Thoracic aorta (tissue), 2 donors: ENCODE data around the gene CCL22. TPM values are rescaled to one million over a fixed set of nuclear protein-coding genes. Genes with fewer than 3 reads are reported as not detected.

Experiments
- ATAC-seq: fragments of 150-250 bp; one replicate; pipeline ENCODE4 v1.8.0; 2017; ENCODE audit warnings: low read depth; ENCODE audit not compliant: insufficient number of reproducible peaks, low FRiP score
- DNase-seq: peaks from one replicate; pipeline ENCODE4 v3.0.0-alpha.2; 2020; ENCODE audit warnings: low spot score
- H3K27ac ChIP-seq, 2 donors: fragments of 200-600 bp; sonication (generic); 1 replicate in 1 of 2; 2 replicates in 1 of 2; pipeline ENCODE4 v1.5.1; 2016; ENCODE audit warnings: mild to moderate bottlenecking in 2 of 2, moderate library complexity in 2 of 2
- H3K27me3 ChIP-seq: fragments of 200-600 bp; sonication (generic); replicated peaks from 2 replicates; pipeline ENCODE4 v1.6.0; 2016; ENCODE audit warnings: mild to moderate bottlenecking; ENCODE audit not compliant: insufficient read depth
- H3K36me3 ChIP-seq: fragments of 200-600 bp; sonication (generic); one replicate; pipeline ENCODE4 v1.5.1; 2016
- H3K4me1 ChIP-seq, 2 donors: fragments of 200-600 bp; sonication (generic); 1 replicate in 1 of 2; 2 replicates in 1 of 2; pipeline versions ENCODE4 v1.5.1 to v1.6.0; 2016; ENCODE audit warnings: low read depth in 2 of 2, mild to moderate bottlenecking in 1 of 2; ENCODE audit not compliant: control insufficient read depth in 1 of 2
- H3K4me3 ChIP-seq: fragments of 200-600 bp; sonication (generic); 2 replicates; pipeline ENCODE4 v1.5.1; 2016; ENCODE audit warnings: mild to moderate bottlenecking
- H3K9me3 ChIP-seq: fragments of 200-600 bp; sonication (generic); 2 replicates; pipeline ENCODE4 v1.5.1; 2016
- total RNA-seq, 2 donors: library from RNA; depleted of rRNA; stranded (reverse); fragments of >200 nt; gene quantifications; one replicate each; pipeline versions ENCODE4 v1.1.0 to v1.2.3, GENCODE V29; 2016
- TF ChIP-seq, protein P1 (sequence below): fragments of 200-600 bp; sonication (generic); IDR thresholded peaks from one replicate; pipeline ENCODE4 v1.5.1; 2019; ENCODE audit warnings: antibody characterized with exemption

The CCL22 gene
- total RNA-seq, 2 donors from 2014 or later, result not detected

- Histone ChIP-seq H3K36me3 (no peaks in the 10 kb centered on the region), H3K4me1 (peaks cover 0 to 19% of the 10 kb centered on the region in 2 donors), H3K9me3 (no peaks in the 10 kb centered on the region), H3K27ac (no peak overlapping the region), H3K4me3 (no peak overlapping the region), H3K27me3 (no peaks in the 10 kb centered on the region)
- DNase-seq (no peak), ATAC-seq (no peak)
- TF ChIP-seq, protein P1, sequence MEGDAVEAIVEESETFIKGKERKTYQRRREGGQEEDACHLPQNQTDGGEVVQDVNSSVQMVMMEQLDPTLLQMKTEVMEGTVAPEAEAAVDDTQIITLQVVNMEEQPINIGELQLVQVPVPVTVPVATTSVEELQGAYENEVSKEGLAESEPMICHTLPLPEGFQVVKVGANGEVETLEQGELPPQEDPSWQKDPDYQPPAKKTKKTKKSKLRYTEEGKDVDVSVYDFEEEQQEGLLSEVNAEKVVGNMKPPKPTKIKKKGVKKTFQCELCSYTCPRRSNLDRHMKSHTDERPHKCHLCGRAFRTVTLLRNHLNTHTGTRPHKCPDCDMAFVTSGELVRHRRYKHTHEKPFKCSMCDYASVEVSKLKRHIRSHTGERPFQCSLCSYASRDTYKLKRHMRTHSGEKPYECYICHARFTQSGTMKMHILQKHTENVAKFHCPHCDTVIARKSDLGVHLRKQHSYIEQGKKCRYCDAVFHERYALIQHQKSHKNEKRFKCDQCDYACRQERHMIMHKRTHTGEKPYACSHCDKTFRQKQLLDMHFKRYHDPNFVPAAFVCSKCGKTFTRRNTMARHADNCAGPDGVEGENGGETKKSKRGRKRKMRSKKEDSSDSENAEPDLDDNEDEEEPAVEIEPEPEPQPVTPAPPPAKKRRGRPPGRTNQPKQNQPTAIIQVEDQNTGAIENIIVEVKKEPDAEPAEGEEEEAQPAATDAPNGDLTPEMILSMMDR, result no peak
Measured at GRCh38 chr16:57406881-57407280, 48.3 kb downstream of the CCL22 start.

DNA sequence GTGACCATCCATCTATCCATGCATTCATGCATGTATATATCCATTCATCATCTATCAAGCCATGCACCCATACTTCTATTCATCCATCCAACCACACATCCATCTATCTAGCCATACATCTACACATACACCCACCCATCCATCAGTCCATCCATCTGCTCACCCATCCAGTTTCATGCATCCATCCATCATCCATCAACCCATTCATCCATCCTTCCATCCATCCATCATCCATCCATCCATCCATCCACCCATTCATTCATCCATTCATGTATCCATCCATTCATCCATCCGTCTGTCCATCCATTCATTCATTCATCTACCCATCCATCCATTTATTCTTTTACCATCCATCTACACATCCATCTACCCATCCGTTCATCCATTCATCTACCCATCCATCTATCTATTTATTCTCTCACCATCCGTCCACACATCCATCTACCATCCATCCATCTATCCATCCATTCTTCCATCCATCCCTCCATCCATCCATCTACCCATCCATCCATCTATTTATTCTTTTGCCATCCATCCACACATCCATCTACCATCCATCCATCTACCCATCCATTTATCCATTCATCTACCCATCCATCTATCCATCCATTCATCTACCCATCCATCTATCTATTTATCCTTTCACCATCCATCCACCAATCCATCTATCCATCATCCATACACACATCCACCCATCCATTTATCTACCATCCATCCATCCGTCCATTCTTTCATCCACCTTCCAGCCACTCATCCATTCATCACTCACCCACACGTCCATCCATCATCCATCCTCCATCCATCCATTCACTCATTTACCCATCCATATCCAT lies 49.2 kb downstream of the CCL22 start:
- no peak for ATAC-seq
- H3K4me1 ChIP-seq, result peaks cover 0 to 19% of the 10 kb centered on the region in 2 donors
- no peaks in the 10 kb centered on the region for H3K9me3 ChIP-seq
- DNase-seq, result no peak
- TF ChIP-seq, protein P1, result no peak
- H3K36me3 ChIP-seq, result no peaks in the 10 kb centered on the region
- no peaks in the 10 kb centered on the region for H3K27me3 ChIP-seq
- no peak overlapping the region for H3K27ac ChIP-seq
- no peak overlapping the region for H3K4me3 ChIP-seq

DNA sequence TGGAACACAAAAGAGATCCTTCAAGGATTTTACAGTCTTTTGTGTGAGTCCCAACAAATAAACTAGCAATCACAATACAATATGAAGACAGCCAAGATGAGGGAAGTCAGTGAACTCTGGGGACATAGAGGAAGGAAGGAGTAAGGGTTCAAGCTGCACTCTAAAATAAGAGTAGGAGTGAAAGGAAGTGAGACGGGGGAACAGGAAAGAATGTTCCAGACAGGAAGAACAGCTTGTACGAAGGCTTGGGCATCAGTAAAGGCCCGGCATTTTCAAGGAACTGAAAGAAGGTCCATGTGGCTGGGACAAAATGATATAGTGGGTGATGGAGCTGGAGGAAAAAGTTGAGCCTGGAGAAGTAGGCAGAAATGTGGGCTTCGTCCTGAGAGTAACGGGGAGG lies 50.5 kb downstream of the CCL22 start:
- DNase-seq (no peak), ATAC-seq (no peak)
- Histone ChIP-seq H3K27me3 (no peaks in the 10 kb centered on the region), H3K4me1 (peaks cover 0 to 19% of the 10 kb centered on the region in 2 donors), H3K4me3 (no peak overlapping the region), H3K9me3 (no peaks in the 10 kb centered on the region), H3K36me3 (no peaks in the 10 kb centered on the region), H3K27ac (no peak overlapping the region)
- TF ChIP-seq, protein P1, result no peak

DNA sequence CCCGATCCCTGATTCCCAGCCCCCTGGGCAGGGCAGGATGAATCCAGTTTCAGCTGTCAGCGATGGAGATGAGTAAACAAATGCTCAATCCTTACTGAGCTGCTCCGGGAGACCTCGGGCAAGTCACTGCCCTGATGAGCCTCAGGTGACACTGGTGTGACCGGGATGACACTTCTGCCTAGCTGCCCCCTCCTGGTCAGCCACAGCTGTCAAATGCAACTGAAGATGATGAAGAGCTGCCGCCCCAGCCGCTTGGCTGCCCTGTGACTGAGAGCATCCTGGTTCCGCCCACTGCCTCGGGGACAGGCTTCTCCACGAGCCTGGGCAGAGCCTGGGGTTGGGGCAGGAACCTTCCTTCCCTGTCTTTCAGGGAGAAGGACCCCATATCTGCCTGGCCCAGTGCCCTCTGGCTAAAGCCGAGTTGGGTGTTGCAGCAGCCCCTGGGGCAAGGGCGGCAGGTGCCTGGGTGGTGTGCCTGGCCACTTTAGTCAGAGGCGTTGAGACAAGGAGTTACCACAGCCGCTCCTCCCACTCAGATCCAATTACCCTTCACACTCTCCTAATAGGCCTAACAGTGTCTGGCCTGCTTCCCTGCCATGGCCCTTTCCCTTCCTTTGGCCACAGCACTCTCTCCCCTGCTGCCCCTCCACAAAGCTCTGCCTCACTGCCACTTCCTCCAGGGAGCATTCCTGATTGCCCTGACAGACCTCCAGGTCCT lies 51.4 kb downstream of the CCL22 start:
- H3K27ac ChIP-seq, result no peak overlapping the region
- DNase-seq (no peak), ATAC-seq (no peak)
- no peaks in the 10 kb centered on the region for H3K9me3 ChIP-seq
- H3K4me3 ChIP-seq, result no peak overlapping the region
- no peaks in the 10 kb centered on the region for H3K36me3 ChIP-seq
- H3K4me1 ChIP-seq, result peaks cover 0 to 19% of the 10 kb centered on the region in 2 donors
- no peaks in the 10 kb centered on the region for H3K27me3 ChIP-seq
- TF ChIP-seq, protein P1, result no peak

DNA sequence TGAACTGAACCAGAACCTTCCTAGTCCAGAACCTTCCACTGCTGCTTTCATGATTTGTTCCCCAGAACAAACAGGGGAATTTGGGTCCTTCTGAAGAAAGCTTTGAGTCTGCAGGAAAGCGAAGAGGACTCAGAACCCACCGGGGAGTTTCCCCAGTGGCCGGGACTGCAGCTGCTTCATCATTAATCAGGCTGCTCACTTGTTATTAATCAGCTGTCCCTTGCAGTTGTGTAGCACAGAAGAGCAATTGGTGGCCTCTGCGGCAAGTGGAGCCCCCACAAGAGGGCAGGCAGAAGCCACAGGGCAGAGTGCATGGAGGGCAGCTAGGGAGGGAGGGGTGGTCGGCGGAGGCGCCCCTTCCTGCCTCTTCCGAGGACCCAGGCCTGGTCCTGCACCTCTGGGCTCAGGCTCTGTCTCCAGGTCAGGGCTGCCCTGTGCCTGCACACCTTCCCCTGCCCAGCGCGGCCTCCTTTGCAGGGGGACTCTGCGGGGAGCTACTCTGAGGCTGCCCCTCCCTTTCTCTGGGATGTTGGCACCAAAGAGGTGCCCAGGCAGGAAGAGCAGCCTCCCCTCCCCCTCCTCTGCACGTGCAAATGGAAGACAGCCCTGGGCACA lies 52.9 kb downstream of the CCL22 start:
- no peaks in the 10 kb centered on the region for H3K9me3 ChIP-seq
- DNase-seq (no peak), ATAC-seq (no peak)
- no peaks in the 10 kb centered on the region for H3K36me3 ChIP-seq
- H3K4me1 ChIP-seq, result peaks cover 1 to 18% of the 10 kb centered on the region in 2 donors
- no peak overlapping the region for H3K27ac ChIP-seq
- no peaks in the 10 kb centered on the region for H3K27me3 ChIP-seq
- TF ChIP-seq, protein P1, result no peak
- H3K4me3 ChIP-seq, result no peak overlapping the region
